ENCODE measurements around the gene GMDS.

The GMDS gene

DNA sequence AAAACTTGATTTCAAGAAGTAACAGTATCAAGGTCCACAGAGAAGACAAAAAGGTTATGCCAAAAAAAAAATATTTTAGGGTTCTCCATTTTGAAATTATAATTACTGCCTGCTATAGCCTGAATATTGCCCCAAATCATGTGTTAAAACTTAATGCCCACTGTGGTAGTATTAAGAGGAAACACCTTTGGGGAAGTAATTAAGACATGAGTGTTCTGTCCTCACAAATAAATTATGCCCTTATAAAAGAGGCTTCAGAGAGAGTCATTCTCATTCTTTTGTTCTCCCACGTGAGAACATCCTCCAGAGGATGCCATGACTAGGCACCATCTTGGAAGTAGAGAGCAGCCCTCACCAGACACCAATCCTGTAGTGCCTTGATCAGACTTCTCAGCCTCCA is 66.2 kb downstream of the GMDS start:
- TF ChIP-seq, protein P1, sequence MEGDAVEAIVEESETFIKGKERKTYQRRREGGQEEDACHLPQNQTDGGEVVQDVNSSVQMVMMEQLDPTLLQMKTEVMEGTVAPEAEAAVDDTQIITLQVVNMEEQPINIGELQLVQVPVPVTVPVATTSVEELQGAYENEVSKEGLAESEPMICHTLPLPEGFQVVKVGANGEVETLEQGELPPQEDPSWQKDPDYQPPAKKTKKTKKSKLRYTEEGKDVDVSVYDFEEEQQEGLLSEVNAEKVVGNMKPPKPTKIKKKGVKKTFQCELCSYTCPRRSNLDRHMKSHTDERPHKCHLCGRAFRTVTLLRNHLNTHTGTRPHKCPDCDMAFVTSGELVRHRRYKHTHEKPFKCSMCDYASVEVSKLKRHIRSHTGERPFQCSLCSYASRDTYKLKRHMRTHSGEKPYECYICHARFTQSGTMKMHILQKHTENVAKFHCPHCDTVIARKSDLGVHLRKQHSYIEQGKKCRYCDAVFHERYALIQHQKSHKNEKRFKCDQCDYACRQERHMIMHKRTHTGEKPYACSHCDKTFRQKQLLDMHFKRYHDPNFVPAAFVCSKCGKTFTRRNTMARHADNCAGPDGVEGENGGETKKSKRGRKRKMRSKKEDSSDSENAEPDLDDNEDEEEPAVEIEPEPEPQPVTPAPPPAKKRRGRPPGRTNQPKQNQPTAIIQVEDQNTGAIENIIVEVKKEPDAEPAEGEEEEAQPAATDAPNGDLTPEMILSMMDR (IDR thresholded peaks at IDR 0.05; ENCODE audit: low read depth, low read length), result no peak
- TF ChIP-seq EZH2phosphoT487 (IDR thresholded peaks at IDR 0.05; ENCODE audit: low read depth), result no peak
- Histone ChIP-seq H3K4me3 (ENCODE audit: low read length) (no peak overlapping the region), H3K36me3 (replicated peaks; ENCODE audit: low read depth, low read length) (no peaks in the 10 kb centered on the region), H3K9me3 (ENCODE audit: insufficient read depth, low read length) (no peaks in the 10 kb centered on the region), H3K27ac (ENCODE audit: low read length) (no peak overlapping the region), H3K79me2 (ENCODE audit: low read length) (no peaks in the 10 kb centered on the region), H3K9ac (ENCODE audit: low read length) (no peak overlapping the region), H3K4me2 (ENCODE audit: low read length) (no peak overlapping the region), H3K4me1 (ENCODE audit: low read length) (no peaks in the 10 kb centered on the region), H3K27me3 (ENCODE audit: low read depth, low read length) (no peaks in the 10 kb centered on the region), H4K20me1 (ENCODE audit: insufficient read depth, low read length) (no peaks in the 10 kb centered on the region), H2AFZ (ENCODE audit: low read depth, low read length) (no peak overlapping the region)

DNA sequence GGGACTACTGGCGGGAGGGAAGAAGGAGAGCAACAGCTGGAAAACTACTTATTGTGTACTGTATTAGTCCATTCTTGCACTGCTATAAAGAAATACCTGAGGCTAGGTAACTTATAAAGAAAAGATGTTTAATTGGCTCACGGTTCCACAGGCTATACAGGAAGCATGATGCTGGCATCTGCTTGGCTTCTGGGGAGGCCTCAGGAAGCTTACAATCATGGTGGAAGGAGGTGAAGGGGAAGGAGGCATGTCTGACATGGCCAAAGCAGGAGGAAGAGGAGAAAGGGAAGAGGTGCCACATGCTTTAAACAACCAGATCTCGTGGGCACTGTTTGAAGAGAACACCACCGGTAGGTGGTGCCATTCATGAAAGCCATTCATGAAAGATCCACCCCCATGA is 67.3 kb downstream of the GMDS start:
- Histone ChIP-seq H3K27ac (ENCODE audit: low read length) (no peak overlapping the region), H3K4me3 (ENCODE audit: low read length) (no peak overlapping the region), H3K4me2 (ENCODE audit: low read length) (no peak overlapping the region), H3K36me3 (replicated peaks; ENCODE audit: low read depth, low read length) (no peaks in the 10 kb centered on the region), H3K9me3 (ENCODE audit: insufficient read depth, low read length) (no peaks in the 10 kb centered on the region), H3K4me1 (ENCODE audit: low read length) (no peaks in the 10 kb centered on the region), H3K9ac (ENCODE audit: low read length) (no peak overlapping the region), H3K27me3 (ENCODE audit: low read depth, low read length) (no peaks in the 10 kb centered on the region), H2AFZ (ENCODE audit: low read depth, low read length) (no peak overlapping the region), H3K79me2 (ENCODE audit: low read length) (no peaks in the 10 kb centered on the region), H4K20me1 (ENCODE audit: insufficient read depth, low read length) (no peaks in the 10 kb centered on the region)
- TF ChIP-seq EZH2phosphoT487 (IDR thresholded peaks at IDR 0.05; ENCODE audit: low read depth), result no peak
- TF ChIP-seq, protein P1 (IDR thresholded peaks at IDR 0.05; ENCODE audit: low read depth, low read length), result no peak

DNA sequence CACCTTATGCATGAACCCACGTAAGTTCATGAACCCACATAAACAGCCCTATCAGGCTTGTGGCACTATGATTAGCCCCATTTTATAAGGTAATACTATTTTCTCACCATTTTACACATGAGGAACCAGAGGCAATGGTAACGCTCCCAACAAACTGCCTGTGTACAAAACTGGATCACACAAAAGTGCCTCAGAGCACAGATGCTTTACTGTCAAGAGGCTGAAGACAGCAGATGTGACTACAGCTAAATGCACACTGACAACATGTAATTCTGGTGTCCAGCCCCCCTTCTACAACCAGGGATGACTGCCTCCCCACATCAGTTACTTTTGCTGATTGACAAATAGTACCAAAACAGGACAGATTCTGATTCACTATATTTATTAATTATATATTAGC is 69.6 kb downstream of the GMDS start:
- Histone ChIP-seq H3K79me2 (ENCODE audit: low read length) (no peaks in the 10 kb centered on the region), H3K9ac (ENCODE audit: low read length) (no peak overlapping the region), H3K9me3 (ENCODE audit: insufficient read depth, low read length) (no peaks in the 10 kb centered on the region), H3K4me3 (ENCODE audit: low read length) (no peak overlapping the region), H3K36me3 (replicated peaks; ENCODE audit: low read depth, low read length) (no peaks in the 10 kb centered on the region), H3K27ac (ENCODE audit: low read length) (no peak overlapping the region), H4K20me1 (ENCODE audit: insufficient read depth, low read length) (no peaks in the 10 kb centered on the region), H3K4me2 (ENCODE audit: low read length) (no peak overlapping the region), H3K27me3 (ENCODE audit: low read depth, low read length) (no peaks in the 10 kb centered on the region), H3K4me1 (ENCODE audit: low read length) (no peaks in the 10 kb centered on the region), H2AFZ (ENCODE audit: low read depth, low read length) (no peak overlapping the region)
- TF ChIP-seq, protein P1 (IDR thresholded peaks at IDR 0.05; ENCODE audit: low read depth, low read length), result no peak
- TF ChIP-seq EZH2phosphoT487 (IDR thresholded peaks at IDR 0.05; ENCODE audit: low read depth), result no peak

DNA sequence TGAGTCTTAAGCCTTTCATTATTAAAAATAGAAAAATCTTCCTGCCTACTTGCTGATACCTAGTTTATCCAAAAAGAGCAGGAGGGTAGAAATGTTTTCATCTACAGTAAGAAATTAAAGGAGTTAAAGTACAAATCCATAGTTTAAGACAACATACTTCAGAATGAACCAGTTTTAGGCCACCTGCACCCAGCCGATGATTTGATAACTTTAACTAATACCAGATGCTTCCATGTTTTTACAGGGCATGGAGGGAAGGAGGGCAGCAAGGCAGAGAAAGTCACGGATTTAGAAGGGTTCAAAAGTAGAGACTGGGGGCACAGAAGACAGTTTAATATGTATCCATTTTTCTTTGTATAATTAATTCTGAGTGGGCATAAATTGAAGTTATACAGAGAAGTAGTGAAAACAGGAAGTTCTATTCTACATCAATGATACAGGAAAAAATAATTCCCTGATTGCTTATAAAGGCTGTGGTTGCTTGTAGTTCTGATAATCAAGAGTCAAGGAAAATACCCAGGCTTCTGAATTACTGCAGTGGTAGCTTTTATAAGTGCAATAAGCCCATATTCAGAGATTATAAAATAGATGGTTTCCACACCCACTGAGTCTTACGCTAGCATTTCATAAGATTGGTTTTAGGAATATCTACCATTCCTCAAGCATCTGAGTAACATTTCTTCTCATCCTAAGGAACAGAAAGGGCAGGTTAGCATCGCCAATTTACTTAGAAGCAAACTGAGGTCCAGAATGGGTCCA is 72.0 kb downstream of the GMDS start:
- Histone ChIP-seq H3K36me3 (replicated peaks; ENCODE audit: low read depth, low read length) (no peaks in the 10 kb centered on the region), H3K27me3 (ENCODE audit: low read depth, low read length) (no peaks in the 10 kb centered on the region), H3K27ac (ENCODE audit: low read length) (no peak overlapping the region), H3K9ac (ENCODE audit: low read length) (no peak overlapping the region), H3K4me3 (ENCODE audit: low read length) (no peak overlapping the region), H2AFZ (ENCODE audit: low read depth, low read length) (no peak overlapping the region), H3K4me2 (ENCODE audit: low read length) (no peak overlapping the region), H3K79me2 (ENCODE audit: low read length) (no peaks in the 10 kb centered on the region), H4K20me1 (ENCODE audit: insufficient read depth, low read length) (no peaks in the 10 kb centered on the region), H3K4me1 (ENCODE audit: low read length) (no peaks in the 10 kb centered on the region), H3K9me3 (ENCODE audit: insufficient read depth, low read length) (no peaks in the 10 kb centered on the region)
- TF ChIP-seq EZH2phosphoT487 (IDR thresholded peaks at IDR 0.05; ENCODE audit: low read depth), result no peak
- TF ChIP-seq, protein P1 (IDR thresholded peaks at IDR 0.05; ENCODE audit: low read depth, low read length), result no peak

All from OCI-LY3 (cell line).